GM10266 (cell line): ENCODE results near the gene MCM5.
"Not testable (repeated sequence)": the region's sequence is repeated elsewhere in the genome, so short reads cannot be mapped to it uniquely, and the experiment has no call there.

ENCODE experiments used
- DNase-seq: peaks from one replicate; pipeline ENCODE4 v3.0.0; 2012; ENCODE audit errors: extremely low spot score
- CTCF ChIP-seq: IDR thresholded peaks from 2 replicates; pipeline ENCODE4 v1.5.1; 2012; ENCODE audit warnings: mild to moderate bottlenecking, low read depth; ENCODE audit not compliant: control insufficient read depth, insufficient read depth; ENCODE audit errors: missing control alignments

MCM5 gene

GRCh38 chr22:35390933-35391332, 9.0 kb upstream of the MCM5 start:
- TF ChIP-seq CTCF, result no peak
- DNase-seq, result no peak

GRCh38 chr22:35392357-35392756, 7.6 kb upstream of the MCM5 start:
- TF ChIP-seq CTCF, result no peak

GRCh38 chr22:35393116-35394010, 6.6 kb upstream of the MCM5 start:
- no peak for TF ChIP-seq CTCF
- DNase-seq, result no peak

More at GRCh38 chr22:35392357-35392756, 7.6 kb upstream of the MCM5 start:
- no peak for DNase-seq

GRCh38 chr22:35394011-35394312, 6.0 kb upstream of the MCM5 start:
- DNase-seq, result no peak
- no peak for TF ChIP-seq CTCF

GRCh38 chr22:35394810-35395563, 5.0 kb upstream of the MCM5 start:
- TF ChIP-seq CTCF, result no peak

GRCh38 chr22:35396622-35397021, 3.3 kb upstream of the MCM5 start:
- DNase-seq, result not testable (repeated sequence)

More at GRCh38 chr22:35394810-35395563, 5.0 kb upstream of the MCM5 start:
- no peak for DNase-seq

- no peak for DNase-seq
- TF ChIP-seq CTCF, result no peak
These were observed 2.6 kb upstream of the MCM5 start for GRCh38 chr22:35397095-35397904.
